CD4-positive, alpha-beta T cell (primary cell): ENCODE data around the gene RUNX2. TPM values are rescaled to one million over a fixed set of nuclear protein-coding genes. Genes with fewer than 3 reads are reported as not detected.

Experiments
- ATAC-seq: fragments of 200-7000 bp; cut with Tn5 transposase; one replicate; pipeline ENCODE4 v1.10.0; 2022; ENCODE audit warnings: mild to moderate bottlenecking; ENCODE audit not compliant: poor library complexity
- CTCF ChIA-PET: fragments of 350-600 bp; sonication (Branson Sonifier 250); formaldehyde crosslinking; loops from one replicate; lab custom pipeline; 2021; ENCODE audit warnings: antibody characterized with exemption, inconsistent platforms; lab: Charles Lee
- POLR2A ChIA-PET: fragments of 350-600 bp; sonication (Branson Sonifier 250); formaldehyde crosslinking; loops from one replicate; lab custom pipeline; 2021; ENCODE audit warnings: antibody characterized with exemption, inconsistent platforms; lab: Charles Lee
- DNase-seq, 14 experiments: peaks; one replicate each; pipeline ENCODE4 v3.0.0-alpha.2; 2013 to 2020; ENCODE audit warnings: mixed read lengths in 2 of 14
- H3K27ac ChIP-seq, 2 donors: one replicate each; pipeline versions ENCODE4 v1.5.1 to v1.7.0; 2013; ENCODE audit warnings: low read length in 2 of 2, low read depth in 1 of 2, mild to moderate bottlenecking in 1 of 2
- H3K27me3 ChIP-seq, 2 experiments: 1 replicate in 1 of 2; 2 replicates in 1 of 2; pipeline versions ENCODE4 v1.6.1 to v1.7.0; 2013; ENCODE audit warnings: low read length in 2 of 2, control low read depth in 1 of 2, mild to moderate bottlenecking in 1 of 2, moderate library complexity in 1 of 2; ENCODE audit not compliant: insufficient read depth in 2 of 2, control insufficient read depth in 1 of 2
- H3K36me3 ChIP-seq: one replicate; pipeline ENCODE4 v1.6.1; 2013; ENCODE audit warnings: low read length, control low read depth; ENCODE audit not compliant: insufficient read depth
- H3K4me1 ChIP-seq: one replicate; pipeline ENCODE4 v1.6.1; 2013; ENCODE audit warnings: low read length, control low read depth; ENCODE audit not compliant: insufficient read depth
- H3K4me3 ChIP-seq: one replicate; pipeline ENCODE4 v1.5.1; 2013; ENCODE audit warnings: mild to moderate bottlenecking, low read length, moderate library complexity
- H3K9me3 ChIP-seq, 2 experiments: 1 replicate in 1 of 2; 2 replicates in 1 of 2; pipeline versions ENCODE4 v1.6.1 to v1.7.0; 2013; ENCODE audit warnings: low read length in 2 of 2, mild to moderate bottlenecking in 2 of 2, control low read depth in 1 of 2, moderate library complexity in 1 of 2; ENCODE audit not compliant: control insufficient read depth in 1 of 2, insufficient read depth in 1 of 2
- H3K27ac Mint-ChIP-seq: one replicate; pipeline ENCODE4 v1.8.0; 2020; ENCODE audit warnings: mixed read lengths
- H3K27me3 Mint-ChIP-seq: one replicate; pipeline ENCODE4 v1.8.0; 2021; ENCODE audit warnings: mixed read lengths
- H3K36me3 Mint-ChIP-seq: one replicate; pipeline ENCODE4 v1.8.0; 2021; ENCODE audit warnings: low read depth, mixed read lengths
- H3K4me1 Mint-ChIP-seq: one replicate; pipeline ENCODE4 v1.8.0; 2021; ENCODE audit warnings: low read depth, mixed read lengths
- H3K4me3 Mint-ChIP-seq: one replicate; pipeline ENCODE4 v1.8.0; 2020; ENCODE audit warnings: mild to moderate bottlenecking, mixed read lengths
- H3K9me3 Mint-ChIP-seq: one replicate; pipeline ENCODE4 v1.8.0; 2020; ENCODE audit warnings: mixed read lengths
- CTCF ChIP-seq: fragments of 200-600 bp; IDR thresholded peaks from one replicate; pipeline ENCODE4 v1.8.0; 2022; ENCODE audit warnings: antibody characterized with exemption, mild to moderate bottlenecking
- intact Hi-C, 2 experiments: fragments of 100-400 bp; cut with DNase I in 1 of 2; cut with micrococcal nuclease in 1 of 2; formaldehyde crosslinking; loops; one replicate each; pipeline versions ENCODE4 v1.15.1 to v1.9.0; 2023 to 2025; cut with DNase I, micrococcal nuclease
- total RNA-seq, 174 experiments: library from RNA in 2 of 174; stranded (reverse) in 2 of 174; gene quantifications; one replicate each; pipeline ENCODE4 v1.2.3 and lab custom pipeline; 2021 to 2026

RUNX2 gene
- total RNA-seq, 2 experiments from 2014 or later = 17.5 to 18.0 TPM

- Mint-ChIP-seq H3K36me3 (no peaks in the 10 kb centered on the region), H3K27ac (no peak overlapping the region), H3K4me3 (no peak overlapping the region), H3K9me3 (no peaks in the 10 kb centered on the region), H3K4me1 (peaks cover 47% of the 10 kb centered on the region), H3K27me3 (no peaks in the 10 kb centered on the region)
- Histone ChIP-seq H3K27me3 (no peaks in the 10 kb centered on the region), H3K9me3 (peaks cover 0 to 5% of the 10 kb centered on the region in 2 experiments), H3K36me3 (no peaks in the 10 kb centered on the region), H3K27ac (no peak overlapping the region), H3K4me3 (no peak overlapping the region), H3K4me1 (peaks cover 34% of the 10 kb centered on the region)
- CTCF ChIA-PET = no interaction called here
- no peak for TF ChIP-seq CTCF
- DNase-seq (no peak), ATAC-seq (no peak)
- intact Hi-C loops = no loop called here
- POLR2A ChIA-PET = no interaction called here
Measured at GRCh38 chr6:45675634-45676033, 347.5 kb downstream of the RUNX2 start.

- DNase-seq = no peak
- ATAC-seq = no peak
Measured at GRCh38 chr6:45676380-45676779, 348.2 kb downstream of the RUNX2 start.

GRCh38 chr6:45677381-45678284 lies 349.5 kb downstream of the RUNX2 start:
- Histone ChIP-seq H3K4me3 (peak overlapping the region; percentile 21), H3K27me3 (no peaks in the 10 kb centered on the region), H3K4me1 (peaks cover 34% of the 10 kb centered on the region), H3K9me3 (peaks cover 0 to 10% of the 10 kb centered on the region in 2 experiments), H3K27ac (peak overlapping the region in 1 of 2 donors; percentile 23), H3K36me3 (no peaks in the 10 kb centered on the region)
- intact Hi-C loops = no loop called here
- Mint-ChIP-seq H3K9me3 (peaks cover 7% of the 10 kb centered on the region), H3K4me1 (peaks cover 54% of the 10 kb centered on the region), H3K27me3 (no peaks in the 10 kb centered on the region), H3K36me3 (peaks cover 5% of the 10 kb centered on the region), H3K27ac (peak overlapping the region; percentile 80), H3K4me3 (peak overlapping the region; percentile 76)
- ATAC-seq (peak; percentile 89), DNase-seq (peak in 13 of 14 experiments; percentile 16 to 75 (median 31))
- no peak for TF ChIP-seq CTCF
- ChIA-PET POLR2A (interaction anchor here (0.8 to 2.0 kb wide), 4 partner anchors 13 to 92 kb away, joined by 3 to 4 read pairs (median 4); no protein-coding TSS in a partner anchor), CTCF (interaction anchor here (1.6 kb wide), 1 partner anchor 1022 kb away, joined by 4 read pairs; no protein-coding TSS in a partner anchor)

More at GRCh38 chr6:45676380-45676779, 348.2 kb downstream of the RUNX2 start:
- H3K9me3 ChIP-seq = peaks cover 0 to 5% of the 10 kb centered on the region in 2 experiments
- H3K4me3 ChIP-seq = no peak overlapping the region
- no peaks in the 10 kb centered on the region for H3K27me3 ChIP-seq
- no peak for TF ChIP-seq CTCF
- peaks cover 34% of the 10 kb centered on the region for H3K4me1 ChIP-seq
- H3K4me3 Mint-ChIP-seq = no peak overlapping the region
- H3K36me3 ChIP-seq = no peaks in the 10 kb centered on the region
- no peak overlapping the region for H3K27ac Mint-ChIP-seq
- intact Hi-C loops = no loop called here
- no peaks in the 10 kb centered on the region for H3K9me3 Mint-ChIP-seq
- POLR2A ChIA-PET = interaction anchor here (0.5 to 2.0 kb wide), 3 partner anchors 12 to 112 kb away, joined by 3 to 4 read pairs (median 3); no protein-coding TSS in a partner anchor
- no peaks in the 10 kb centered on the region for H3K36me3 Mint-ChIP-seq
- H3K27me3 Mint-ChIP-seq = no peaks in the 10 kb centered on the region
- CTCF ChIA-PET = interaction anchor here (0.9 to 1.6 kb wide), 2 partner anchors 38 to 1021 kb away, joined by 3 to 4 read pairs; no protein-coding TSS in a partner anchor
- H3K27ac ChIP-seq = no peak overlapping the region
- peaks cover 47% of the 10 kb centered on the region for H3K4me1 Mint-ChIP-seq
